Parathyroid adenoma (tissue), 2 donors: ENCODE measurements around the gene SPON2.

Experiments
- H2AFZ ChIP-seq: fragments of 300-600 bp; sonication (generic); one replicate; pipeline ENCODE4 v1.7.0; 2017; ENCODE audit warnings: antibody characterized with exemption, mild to moderate bottlenecking
- H3K27ac ChIP-seq: fragments of 300-600 bp; sonication (generic); one replicate; pipeline ENCODE4 v1.7.0; 2017
- H3K27me3 ChIP-seq: fragments of 300-600 bp; sonication (generic); one replicate; pipeline ENCODE4 v1.7.0; 2017; ENCODE audit warnings: low read length; ENCODE audit not compliant: control insufficient read depth, insufficient read depth
- H3K36me3 ChIP-seq: fragments of 300-600 bp; sonication (generic); one replicate; pipeline ENCODE4 v1.7.0; 2017; ENCODE audit warnings: low read length; ENCODE audit not compliant: control insufficient read depth, insufficient read depth
- H3K4me1 ChIP-seq: fragments of 300-600 bp; sonication (generic); one replicate; pipeline ENCODE4 v1.7.0; 2017; ENCODE audit warnings: control low read depth
- H3K4me2 ChIP-seq: fragments of 300-600 bp; sonication (generic); one replicate; pipeline ENCODE4 v1.7.0; 2017; ENCODE audit warnings: low read length
- H3K4me3 ChIP-seq: fragments of 300-600 bp; sonication (generic); one replicate; pipeline ENCODE4 v1.7.0; 2017; ENCODE audit warnings: low read depth, low read length
- H3K79me2 ChIP-seq: fragments of 300-600 bp; sonication (generic); one replicate; pipeline ENCODE4 v1.7.0; 2017; ENCODE audit warnings: control low read depth
- H3K9ac ChIP-seq: fragments of 300-600 bp; sonication (generic); one replicate; pipeline ENCODE4 v1.7.0; 2017; ENCODE audit warnings: mild to moderate bottlenecking
- H3K9me3 ChIP-seq: fragments of 300-600 bp; sonication (generic); one replicate; pipeline ENCODE4 v1.7.0; 2017; ENCODE audit warnings: low read length; ENCODE audit not compliant: control insufficient read depth
- TF ChIP-seq, protein P1 (sequence below): fragments of 300-600 bp; sonication (generic); IDR thresholded peaks from one replicate; pipeline ENCODE4 v1.7.0; 2017; ENCODE audit warnings: antibody characterized with exemption, mild to moderate bottlenecking
- donor health status: primary hyperparathyroidism.

The SPON2 gene

DNA sequence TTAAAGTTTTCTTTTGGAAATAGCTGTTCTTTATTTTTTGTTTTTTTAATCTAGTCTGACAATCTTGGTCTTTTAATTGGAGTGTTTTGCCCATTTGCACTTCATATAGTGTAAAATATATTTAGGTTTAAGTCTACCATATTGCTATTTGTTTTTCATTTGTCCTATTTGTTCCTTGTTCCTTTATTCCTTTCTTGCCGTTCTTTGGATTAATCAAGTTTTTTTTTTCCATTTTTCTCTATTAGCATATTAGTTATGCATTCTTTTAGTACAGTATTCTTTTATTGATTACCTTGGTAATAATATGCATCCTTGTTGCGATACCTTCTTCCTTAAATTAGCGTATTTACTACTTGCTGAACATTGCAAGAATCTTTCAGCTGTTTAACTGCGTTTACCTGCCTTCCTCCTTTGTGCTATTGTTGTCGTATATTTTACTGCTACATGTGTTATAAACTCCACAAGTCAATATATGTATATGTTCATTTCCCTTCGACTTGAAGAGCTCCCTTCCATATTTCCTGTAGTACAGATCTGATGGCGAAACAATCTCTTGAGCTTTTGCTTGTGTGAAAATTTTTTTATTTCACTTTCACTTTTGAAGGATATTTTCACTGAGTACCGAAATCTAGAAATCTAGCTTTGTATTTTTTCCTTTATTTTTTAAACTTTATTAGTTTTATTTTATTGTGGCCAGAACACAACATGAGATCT lies 35.2 kb downstream of the SPON2 start:
- Histone ChIP-seq H3K9ac (no peak overlapping the region), H3K27ac (no peak overlapping the region)

DNA sequence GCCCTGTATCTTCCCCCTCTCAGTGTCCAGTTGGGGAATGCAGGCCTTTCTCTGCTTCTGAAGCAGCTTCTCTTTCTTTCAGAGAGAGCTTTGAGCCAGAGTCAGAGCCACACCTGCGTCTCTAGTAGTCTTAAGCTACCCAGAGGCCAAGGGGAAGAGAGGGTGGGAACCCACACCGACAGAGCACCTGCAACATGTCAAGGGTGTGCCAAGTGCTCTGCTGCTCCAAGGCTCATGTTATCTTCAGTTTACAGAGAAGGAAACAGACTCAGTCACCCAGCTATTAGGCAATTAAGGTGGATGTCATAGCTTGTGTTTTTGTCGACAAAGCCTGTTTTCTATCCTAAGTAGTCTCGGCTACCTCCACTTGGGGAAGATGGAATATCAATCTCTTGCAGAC lies 36.3 kb downstream of the SPON2 start:
- TF ChIP-seq, protein P1, sequence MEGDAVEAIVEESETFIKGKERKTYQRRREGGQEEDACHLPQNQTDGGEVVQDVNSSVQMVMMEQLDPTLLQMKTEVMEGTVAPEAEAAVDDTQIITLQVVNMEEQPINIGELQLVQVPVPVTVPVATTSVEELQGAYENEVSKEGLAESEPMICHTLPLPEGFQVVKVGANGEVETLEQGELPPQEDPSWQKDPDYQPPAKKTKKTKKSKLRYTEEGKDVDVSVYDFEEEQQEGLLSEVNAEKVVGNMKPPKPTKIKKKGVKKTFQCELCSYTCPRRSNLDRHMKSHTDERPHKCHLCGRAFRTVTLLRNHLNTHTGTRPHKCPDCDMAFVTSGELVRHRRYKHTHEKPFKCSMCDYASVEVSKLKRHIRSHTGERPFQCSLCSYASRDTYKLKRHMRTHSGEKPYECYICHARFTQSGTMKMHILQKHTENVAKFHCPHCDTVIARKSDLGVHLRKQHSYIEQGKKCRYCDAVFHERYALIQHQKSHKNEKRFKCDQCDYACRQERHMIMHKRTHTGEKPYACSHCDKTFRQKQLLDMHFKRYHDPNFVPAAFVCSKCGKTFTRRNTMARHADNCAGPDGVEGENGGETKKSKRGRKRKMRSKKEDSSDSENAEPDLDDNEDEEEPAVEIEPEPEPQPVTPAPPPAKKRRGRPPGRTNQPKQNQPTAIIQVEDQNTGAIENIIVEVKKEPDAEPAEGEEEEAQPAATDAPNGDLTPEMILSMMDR: no peak
- Histone ChIP-seq H3K4me1 (no peaks in the 10 kb centered on the region), H3K4me2 (no peak overlapping the region), H3K9ac (no peak overlapping the region), H3K36me3 (no peaks in the 10 kb centered on the region), H2AFZ (no peak overlapping the region), H3K79me2 (no peaks in the 10 kb centered on the region), H3K9me3 (no peaks in the 10 kb centered on the region), H3K27ac (no peak overlapping the region), H3K4me3 (no peak overlapping the region), H3K27me3 (no peaks in the 10 kb centered on the region)

More for the DNA sequence above, 35.2 kb downstream of the SPON2 start:
- H3K4me1 ChIP-seq: no peaks in the 10 kb centered on the region
- no peaks in the 10 kb centered on the region for H3K36me3 ChIP-seq
- no peaks in the 10 kb centered on the region for H3K27me3 ChIP-seq
- H3K4me3 ChIP-seq: no peak overlapping the region
- H3K9me3 ChIP-seq: no peaks in the 10 kb centered on the region
- H3K4me2 ChIP-seq: no peak overlapping the region
- H3K79me2 ChIP-seq: no peaks in the 10 kb centered on the region
- TF ChIP-seq, protein P1: no peak
- H2AFZ ChIP-seq: no peak overlapping the region

DNA sequence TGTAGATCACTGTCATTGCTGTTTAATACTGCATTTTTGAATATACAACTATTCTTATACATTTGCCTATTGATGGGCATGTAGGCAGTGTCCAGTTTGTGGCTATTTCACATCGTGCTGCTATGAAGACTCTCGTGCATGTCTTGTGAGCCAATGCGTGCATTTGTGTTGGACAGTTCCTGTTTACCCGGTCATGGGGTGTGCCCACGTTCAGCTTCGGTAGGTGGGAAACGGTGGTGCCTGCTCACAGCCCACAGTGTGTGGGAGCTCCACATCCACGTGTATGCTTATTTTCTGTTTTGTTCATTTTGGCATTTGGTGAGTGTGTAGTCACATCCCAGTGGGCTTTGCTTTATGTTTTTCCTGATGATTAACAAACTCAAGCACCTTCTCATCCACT lies 39.4 kb downstream of the SPON2 start:
- no peak overlapping the region for H3K9ac ChIP-seq
- no peaks in the 10 kb centered on the region for H3K79me2 ChIP-seq
- no peaks in the 10 kb centered on the region for H3K4me1 ChIP-seq
- H2AFZ ChIP-seq: no peak overlapping the region
- TF ChIP-seq, protein P1: no peak
- H3K4me2 ChIP-seq: no peak overlapping the region
- no peak overlapping the region for H3K4me3 ChIP-seq
- H3K27ac ChIP-seq: no peak overlapping the region
- H3K9me3 ChIP-seq: no peaks in the 10 kb centered on the region
- no peaks in the 10 kb centered on the region for H3K27me3 ChIP-seq
- no peaks in the 10 kb centered on the region for H3K36me3 ChIP-seq

DNA sequence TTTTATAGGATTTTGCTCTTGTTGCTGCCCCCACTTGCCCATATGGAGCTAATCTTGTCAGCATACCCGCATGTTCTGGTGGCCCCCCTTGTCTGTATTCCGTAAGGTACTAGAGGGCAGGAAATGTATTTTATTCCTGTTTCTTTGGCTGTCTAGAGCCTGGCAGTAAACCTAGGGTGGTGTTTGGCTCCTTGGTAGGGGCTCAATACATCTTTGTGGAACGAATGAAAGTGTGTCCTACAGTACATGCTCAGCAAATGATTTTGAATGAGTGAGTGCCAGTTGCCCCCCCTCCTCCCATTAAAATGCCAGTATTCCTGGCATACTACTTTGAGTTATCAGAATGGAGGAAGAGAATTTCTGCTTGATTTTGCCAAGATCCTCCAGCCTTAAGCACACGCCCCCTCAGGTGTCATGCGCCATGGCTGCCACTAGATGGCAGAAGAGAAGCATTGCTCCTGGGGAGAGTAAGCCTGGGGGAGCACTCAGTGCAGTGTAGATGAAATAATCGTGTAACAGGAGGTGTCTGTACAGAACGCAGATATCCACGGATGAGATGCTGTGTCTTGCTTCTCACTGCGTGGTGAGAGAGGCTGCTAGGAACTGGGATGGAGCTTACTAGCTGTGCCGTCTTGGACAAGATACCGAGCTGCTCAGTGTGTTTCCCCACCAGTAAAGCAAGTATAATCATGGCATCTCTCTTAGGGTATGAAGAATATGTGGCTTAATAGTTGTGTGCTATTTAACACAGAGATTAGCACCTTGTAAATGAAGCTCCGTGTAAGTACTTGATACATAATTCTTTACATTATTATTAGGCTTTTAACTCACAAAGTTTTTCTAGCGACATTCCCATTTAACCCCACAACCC lies 41.8 kb downstream of the SPON2 start:
- Histone ChIP-seq H3K4me2 (no peak overlapping the region), H3K9me3 (no peaks in the 10 kb centered on the region), H3K79me2 (no peaks in the 10 kb centered on the region), H3K36me3 (no peaks in the 10 kb centered on the region), H3K27ac (no peak overlapping the region), H3K27me3 (no peaks in the 10 kb centered on the region), H3K9ac (no peak overlapping the region), H3K4me3 (no peak overlapping the region), H3K4me1 (no peaks in the 10 kb centered on the region), H2AFZ (no peak overlapping the region)
- TF ChIP-seq, protein P1: peak; percentile 96
